Body of pancreas (tissue), 4 donors: ENCODE data around the gene RPRD1B.

Experiments used
- CTCF ChIP-seq, 7 experiments: fragments of 450-650 bp in 4 of 7; fragments of 200-600 bp in 3 of 7; sonication (generic) in 3 of 7; IDR thresholded peaks; one replicate each; pipeline ENCODE4 v1.5.1; 2016 to 2019; ENCODE audit warnings: antibody characterized with exemption in 7 of 7
- POLR2A ChIP-seq, 3 donors: fragments of 450-650 bp; IDR thresholded peaks; one replicate each; pipeline ENCODE4 v1.6.1; 2016; ENCODE audit warnings: antibody characterized with exemption in 3 of 3, mild to moderate bottlenecking in 2 of 3

GRCh38 chr20:37990571-37991151 is 42.9 kb upstream of the RPRD1B start:
- TF ChIP-seq CTCF (IDR thresholded peaks at IDR 0.05) (no peak), POLR2A (IDR thresholded peaks at IDR 0.05) (no peak)
